Naive B cell (primary cell): ENCODE results near the gene EYA4. TPM values are rescaled to one million over a fixed set of nuclear protein-coding genes. Genes with fewer than 3 reads are reported as not detected.

Experiments
- ATAC-seq, 2 donors: fragments of 150-1000 bp; cut with Tn5 transposase; 2 replicates each; pipeline ENCODE4 v1.10.0; 2021; ENCODE audit warnings: low read depth in 2 of 2, mild to moderate bottlenecking in 2 of 2, moderate library complexity in 2 of 2
- DNase-seq: peaks from one replicate; pipeline ENCODE4 v3.0.0; 2022
- H3K27ac Mint-ChIP-seq, 6 donors: one replicate each; pipeline ENCODE4 v1.8.0; 2020 to 2022; ENCODE audit warnings: mild to moderate bottlenecking in 6 of 6, mixed read lengths in 6 of 6, moderate library complexity in 5 of 6, inconsistent platforms in 2 of 6
- H3K27me3 Mint-ChIP-seq, 3 donors: one replicate each; pipeline ENCODE4 v1.8.0; 2021 to 2022; ENCODE audit warnings: mixed read lengths in 3 of 3, mild to moderate bottlenecking in 1 of 3
- H3K36me3 Mint-ChIP-seq, 2 donors: one replicate each; pipeline ENCODE4 v1.8.0; 2020 to 2022; ENCODE audit warnings: mixed read lengths in 2 of 2, inconsistent platforms in 1 of 2, mild to moderate bottlenecking in 1 of 2
- H3K4me1 Mint-ChIP-seq, 3 donors: one replicate each; pipeline ENCODE4 v1.8.0; 2020 to 2022; ENCODE audit warnings: mixed read lengths in 3 of 3, inconsistent platforms in 1 of 3, mild to moderate bottlenecking in 1 of 3, moderate library complexity in 1 of 3
- H3K4me3 Mint-ChIP-seq, 8 donors: one replicate each; pipeline ENCODE4 v1.8.0; 2020 to 2022; ENCODE audit warnings: mild to moderate bottlenecking in 8 of 8, mixed read lengths in 8 of 8, moderate library complexity in 8 of 8, inconsistent platforms in 2 of 8
- H3K9me3 Mint-ChIP-seq, 7 donors: one replicate each; pipeline ENCODE4 v1.8.0; 2020 to 2022; ENCODE audit warnings: mixed read lengths in 7 of 7, mild to moderate bottlenecking in 5 of 7, inconsistent platforms in 2 of 7, moderate library complexity in 1 of 7
- polyA plus RNA-seq, 6 donors: library from polyadenylated mRNA; unstranded; fragments of 300-500 nt; fragmentation: Illumina TruSeq; gene quantifications; one replicate each; pipeline ENCODE4 v1.2.3, GENCODE V29; 2021; ENCODE audit warnings: low read depth in 6 of 6

The EYA4 gene
- polyA plus RNA-seq, 6 donors from 2014 or later = not detected

GRCh38 chr6:133312006-133312405 is 70.8 kb downstream of the EYA4 start:
- H3K27me3 Mint-ChIP-seq = peaks cover 0 to 19% (median 6%) of the 10 kb centered on the region in 3 donors
- no peaks in the 10 kb centered on the region for H3K4me1 Mint-ChIP-seq
- ATAC-seq = no peak
- no peaks in the 10 kb centered on the region for H3K36me3 Mint-ChIP-seq
- H3K4me3 Mint-ChIP-seq = no peak overlapping the region
- DNase-seq = no peak
- peaks cover 0 to 10% (median 4%) of the 10 kb centered on the region in 7 donors for H3K9me3 Mint-ChIP-seq
- H3K27ac Mint-ChIP-seq = no peak overlapping the region

DNA sequence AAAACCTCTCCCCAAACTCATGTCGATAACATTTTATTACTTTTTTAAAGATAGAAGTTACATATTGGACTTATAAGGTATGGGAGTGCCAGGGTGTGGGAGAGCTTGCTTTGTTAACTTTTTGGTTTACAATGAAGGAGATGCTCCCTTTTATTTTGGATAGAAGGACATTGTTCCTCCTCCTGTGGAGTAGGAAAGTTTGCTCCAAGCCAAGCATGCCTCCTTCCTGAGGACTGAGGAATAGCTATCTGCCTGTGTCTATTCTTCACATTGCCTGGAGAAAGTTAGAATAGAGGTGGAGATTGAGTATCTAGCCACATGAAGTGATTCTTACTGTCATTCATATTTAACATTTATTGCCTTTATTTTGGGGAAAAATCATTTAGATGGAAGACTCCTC is 71.9 kb downstream of the EYA4 start:
- Mint-ChIP-seq H3K9me3 (peaks cover 0 to 5% (median under 1%) of the 10 kb centered on the region in 7 donors), H3K36me3 (no peaks in the 10 kb centered on the region), H3K27me3 (peaks cover 0 to 19% (median 1%) of the 10 kb centered on the region in 3 donors), H3K27ac (no peak overlapping the region), H3K4me3 (no peak overlapping the region), H3K4me1 (no peaks in the 10 kb centered on the region)
- ATAC-seq (no peak), DNase-seq (no peak)

DNA sequence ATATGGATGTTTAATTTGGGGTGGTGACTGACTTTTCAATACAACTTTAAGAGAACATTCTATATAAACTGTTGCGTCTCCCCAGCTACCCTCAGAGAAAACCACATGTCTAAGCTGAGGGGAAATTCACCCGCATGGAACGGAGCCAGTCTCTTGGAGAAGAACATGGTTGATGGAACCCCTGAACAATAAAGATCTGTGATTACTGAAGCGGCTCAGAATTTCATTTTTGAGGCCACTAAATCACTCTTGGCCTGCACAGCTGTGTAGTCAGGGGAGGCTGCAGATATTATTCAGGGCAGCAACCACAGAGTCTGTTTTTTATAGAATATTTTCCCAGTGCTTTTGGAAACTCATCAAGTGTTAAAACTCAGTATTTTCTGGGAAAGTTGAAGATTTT is 73.8 kb downstream of the EYA4 start:
- ATAC-seq (no peak), DNase-seq (no peak)
- H3K4me3 Mint-ChIP-seq = no peak overlapping the region
- H3K27ac Mint-ChIP-seq = no peak overlapping the region
- peaks cover 0 to 15% (median 5%) of the 10 kb centered on the region in 3 donors for H3K27me3 Mint-ChIP-seq
- H3K4me1 Mint-ChIP-seq = no peaks in the 10 kb centered on the region
- H3K9me3 Mint-ChIP-seq = no peaks in the 10 kb centered on the region
- H3K36me3 Mint-ChIP-seq = no peaks in the 10 kb centered on the region

DNA sequence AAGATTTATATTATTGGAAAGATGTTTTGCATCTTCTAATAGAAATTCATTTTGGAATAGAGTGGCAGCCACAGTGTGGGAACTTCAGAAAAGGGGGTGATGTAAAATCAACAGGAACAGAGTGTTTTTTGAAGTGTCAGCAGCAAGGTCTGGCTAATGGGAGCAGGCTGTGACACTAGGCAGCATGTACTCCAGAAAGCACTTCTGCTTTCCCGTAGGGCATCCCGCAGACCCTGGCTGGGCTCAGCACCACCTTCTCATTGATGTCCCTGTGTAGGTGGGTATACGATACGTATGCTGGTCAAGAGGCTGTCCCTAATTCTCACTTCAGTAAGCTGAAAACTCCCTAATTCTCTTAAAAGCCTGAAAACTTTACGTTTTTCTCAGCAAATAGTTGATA is 74.7 kb downstream of the EYA4 start:
- Mint-ChIP-seq H3K9me3 (no peaks in the 10 kb centered on the region), H3K36me3 (no peaks in the 10 kb centered on the region), H3K27me3 (peaks cover 0 to 15% (median 5%) of the 10 kb centered on the region in 3 donors), H3K27ac (no peak overlapping the region), H3K4me1 (no peaks in the 10 kb centered on the region), H3K4me3 (no peak overlapping the region)
- DNase-seq (no peak), ATAC-seq (no peak)

- H3K27me3 Mint-ChIP-seq = peaks cover 8 to 9% (median 9%) of the 10 kb centered on the region in 3 donors
- no peak for ATAC-seq
Measured at GRCh38 chr6:133317704-133318103, 76.5 kb downstream of the EYA4 start.

GRCh38 chr6:133326584-133326983 is 85.4 kb downstream of the EYA4 start:
- Mint-ChIP-seq H3K9me3 (peaks cover 0 to 4% (median 0%) of the 10 kb centered on the region in 7 donors), H3K4me3 (no peak overlapping the region), H3K4me1 (peaks cover 0 to 3% (median 0%) of the 10 kb centered on the region in 3 donors), H3K27me3 (peaks cover 3 to 5% (median 4%) of the 10 kb centered on the region in 3 donors), H3K27ac (no peak overlapping the region), H3K36me3 (no peaks in the 10 kb centered on the region)
- DNase-seq (no peak), ATAC-seq (no peak)

More at GRCh38 chr6:133317704-133318103, 76.5 kb downstream of the EYA4 start:
- Mint-ChIP-seq H3K27ac (peak overlapping the region in 1 of 6 donors; percentile 24), H3K4me3 (no peak overlapping the region), H3K9me3 (no peaks in the 10 kb centered on the region), H3K36me3 (no peaks in the 10 kb centered on the region), H3K4me1 (no peaks in the 10 kb centered on the region)
- no peak for DNase-seq

GRCh38 chr6:133333852-133334251 is 92.7 kb downstream of the EYA4 start:
- Mint-ChIP-seq H3K36me3 (no peaks in the 10 kb centered on the region), H3K9me3 (peaks cover 0 to 3% (median 0%) of the 10 kb centered on the region in 7 donors), H3K27me3 (peaks cover 0 to 10% (median 6%) of the 10 kb centered on the region in 3 donors), H3K27ac (no peak overlapping the region), H3K4me1 (no peaks in the 10 kb centered on the region), H3K4me3 (no peak overlapping the region)
- ATAC-seq = no peak
- no peak for DNase-seq

DNA sequence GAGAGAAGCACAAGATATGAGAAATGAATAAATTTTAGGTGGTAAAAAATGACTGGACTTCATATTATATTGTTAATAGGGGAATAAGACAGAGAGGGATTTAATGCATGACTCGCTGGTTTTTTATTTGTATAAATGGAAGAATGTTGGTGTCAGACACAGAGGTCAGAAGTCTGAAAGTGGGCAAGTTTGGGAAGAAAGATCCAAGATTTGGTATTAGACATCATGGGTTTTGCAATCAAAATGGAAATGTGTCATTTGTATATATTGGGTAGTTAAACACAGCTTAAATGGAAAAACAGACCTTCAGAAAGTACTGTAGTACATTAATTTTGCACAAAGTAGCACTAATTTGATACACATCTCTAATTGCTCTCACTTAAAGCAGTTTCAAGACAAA is 96.2 kb downstream of the EYA4 start:
- Mint-ChIP-seq H3K27ac (no peak overlapping the region), H3K36me3 (no peaks in the 10 kb centered on the region)
- no peak for ATAC-seq

DNA sequence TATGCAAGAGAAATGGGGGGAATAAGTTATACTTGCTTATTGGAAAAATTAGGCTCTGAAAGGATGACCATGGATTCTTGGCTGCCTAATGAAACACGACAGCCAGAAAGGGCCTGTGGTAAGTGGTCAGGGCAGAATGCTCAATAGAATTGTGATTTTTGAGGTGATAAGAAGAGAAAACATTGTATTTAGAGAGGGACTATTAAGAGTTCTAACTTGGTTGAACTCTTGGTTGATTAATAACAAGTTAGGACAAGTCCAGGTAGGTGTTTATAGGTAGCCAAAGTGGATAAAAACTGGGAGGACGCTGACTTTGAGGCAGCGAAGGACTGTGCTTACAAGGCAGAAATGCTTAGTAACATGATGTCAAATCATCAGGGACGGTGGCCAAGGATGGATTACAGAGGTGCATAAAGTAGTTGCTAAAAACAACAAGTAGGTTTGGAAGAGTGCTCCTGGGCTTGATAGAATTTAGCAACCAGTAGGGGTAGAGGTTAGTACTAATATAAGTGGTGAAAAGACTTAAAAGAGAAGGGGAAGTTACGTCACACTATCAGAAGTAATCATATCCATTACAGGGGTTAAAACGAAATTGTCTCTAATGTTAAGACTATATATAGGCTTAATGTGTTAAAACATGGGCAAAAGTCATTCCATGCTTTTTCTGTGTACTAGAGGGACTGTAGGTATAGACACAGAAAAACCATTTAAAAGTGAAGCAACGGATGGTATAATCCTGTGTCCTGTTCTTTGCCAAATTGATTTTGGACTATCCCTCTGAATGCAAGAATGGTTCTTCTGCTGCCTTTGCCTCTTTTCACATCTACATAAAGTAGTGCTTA is 98.6 kb downstream of the EYA4 start:
- DNase-seq (no peak), ATAC-seq (no peak)
- Mint-ChIP-seq H3K36me3 (no peaks in the 10 kb centered on the region), H3K27ac (no peak overlapping the region), H3K4me3 (no peak overlapping the region), H3K27me3 (peaks cover 0 to 6% (median 5%) of the 10 kb centered on the region in 3 donors), H3K9me3 (peaks cover 0 to 3% (median 0%) of the 10 kb centered on the region in 7 donors), H3K4me1 (no peaks in the 10 kb centered on the region)

More for the DNA sequence above, 96.2 kb downstream of the EYA4 start:
- peaks cover 0 to 3% (median 0%) of the 10 kb centered on the region in 7 donors for H3K9me3 Mint-ChIP-seq
- H3K4me1 Mint-ChIP-seq = no peaks in the 10 kb centered on the region
- no peak for DNase-seq
- no peak overlapping the region for H3K4me3 Mint-ChIP-seq
- peaks cover 0 to 6% (median 5%) of the 10 kb centered on the region in 3 donors for H3K27me3 Mint-ChIP-seq

DNA sequence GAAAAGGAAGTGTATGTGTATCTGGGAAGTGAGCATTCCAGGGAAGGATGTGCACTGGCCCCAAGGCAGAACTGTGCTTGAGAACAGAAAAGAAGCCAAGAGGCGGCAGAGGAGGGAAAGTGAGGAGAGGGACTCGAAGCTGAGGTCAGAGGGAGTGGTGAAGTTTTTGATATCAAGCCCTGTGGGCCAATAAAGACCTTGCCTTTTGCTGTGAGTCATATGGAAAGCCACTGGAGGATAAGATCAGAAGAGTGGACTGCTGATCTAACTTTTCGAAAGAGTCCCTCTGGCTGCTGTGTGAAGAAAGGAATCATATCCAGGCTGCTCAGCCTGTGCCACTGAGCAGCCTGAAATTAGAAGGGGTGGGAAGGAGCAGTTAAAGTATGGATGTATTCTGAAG is 99.4 kb downstream of the EYA4 start:
- no peaks in the 10 kb centered on the region for H3K36me3 Mint-ChIP-seq
- H3K4me3 Mint-ChIP-seq = no peak overlapping the region
- no peak overlapping the region for H3K27ac Mint-ChIP-seq
- H3K9me3 Mint-ChIP-seq = peaks cover 0 to under 1% (median 0%) of the 10 kb centered on the region in 7 donors
- DNase-seq = no peak
- peaks cover 0 to 5% (median 2%) of the 10 kb centered on the region in 3 donors for H3K27me3 Mint-ChIP-seq
- no peaks in the 10 kb centered on the region for H3K4me1 Mint-ChIP-seq
- ATAC-seq = no peak

- DNase-seq (no peak), ATAC-seq (no peak)
- Mint-ChIP-seq H3K27me3 (peaks cover 0 to 5% (median 0%) of the 10 kb centered on the region in 3 donors), H3K36me3 (no peaks in the 10 kb centered on the region), H3K9me3 (no peaks in the 10 kb centered on the region), H3K4me3 (no peak overlapping the region), H3K4me1 (no peaks in the 10 kb centered on the region), H3K27ac (no peak overlapping the region)
Measured at GRCh38 chr6:133341607-133342158, 100.5 kb downstream of the EYA4 start.

- H3K27me3 Mint-ChIP-seq = no peaks in the 10 kb centered on the region
- H3K9me3 Mint-ChIP-seq = no peaks in the 10 kb centered on the region
- no peak overlapping the region for H3K27ac Mint-ChIP-seq
- no peaks in the 10 kb centered on the region for H3K4me1 Mint-ChIP-seq
- no peaks in the 10 kb centered on the region for H3K36me3 Mint-ChIP-seq
- ATAC-seq (no peak), DNase-seq (no peak)
- H3K4me3 Mint-ChIP-seq = no peak overlapping the region
Measured at GRCh38 chr6:133343220-133343619, 102.1 kb downstream of the EYA4 start.

GRCh38 chr6:133348846-133349245 is 107.7 kb downstream of the EYA4 start:
- Mint-ChIP-seq H3K27me3 (peaks cover 0 to 13% (median 11%) of the 10 kb centered on the region in 3 donors), H3K9me3 (no peaks in the 10 kb centered on the region), H3K27ac (no peak overlapping the region), H3K36me3 (no peaks in the 10 kb centered on the region), H3K4me3 (no peak overlapping the region), H3K4me1 (no peaks in the 10 kb centered on the region)
- no peak for DNase-seq
- no peak for ATAC-seq

GRCh38 chr6:133350928-133351327 is 109.8 kb downstream of the EYA4 start:
- DNase-seq (no peak), ATAC-seq (no peak)
- H3K4me1 Mint-ChIP-seq = no peaks in the 10 kb centered on the region
- H3K9me3 Mint-ChIP-seq = no peaks in the 10 kb centered on the region
- H3K27ac Mint-ChIP-seq = no peak overlapping the region
- no peaks in the 10 kb centered on the region for H3K36me3 Mint-ChIP-seq
- no peak overlapping the region for H3K4me3 Mint-ChIP-seq
- peaks cover 0 to 13% (median 11%) of the 10 kb centered on the region in 3 donors for H3K27me3 Mint-ChIP-seq
